CD4-positive, alpha-beta T cell treated with Interleukin-17A for 4 hours (primary cell): ENCODE data around the gene CTSA.

ENCODE experiments used
- DNase-seq: peaks from one replicate; pipeline ENCODE4 v3.0.0-alpha.2; 2020; ENCODE audit warnings: mixed read lengths

The CTSA gene

GRCh38 chr20:45940469-45940868 lies 49.3 kb downstream of the CTSA start:
- DNase-seq = no peak

- DNase-seq = no peak
These were observed 52.5 kb downstream of the CTSA start for GRCh38 chr20:45943613-45944012.

- DNase-seq = no peak
These were observed 53.2 kb downstream of the CTSA start for GRCh38 chr20:45944151-45944964.

- DNase-seq = no peak
These were observed 54.0 kb downstream of the CTSA start for GRCh38 chr20:45944965-45945677.

- DNase-seq = no peak
These were observed 54.6 kb downstream of the CTSA start for GRCh38 chr20:45945678-45946148.

- DNase-seq = no peak
These were observed 55.2 kb downstream of the CTSA start for GRCh38 chr20:45946149-45946970.

GRCh38 chr20:45947110-45947866 lies 56.2 kb downstream of the CTSA start:
- no peak for DNase-seq

GRCh38 chr20:45948261-45948733 lies 57.2 kb downstream of the CTSA start:
- no peak for DNase-seq
